ENCODE measurements around the gene HSBP1L1. TPM values are rescaled to one million over a fixed set of nuclear protein-coding genes. Genes with fewer than 3 reads are reported as not detected.

HSBP1L1 gene
- total and polyA plus RNA-seq, 4 donors = 12.2 to 61.0 (median 26.4) TPM

GRCh38 chr18:79915161-79916127 is 49.0 kb upstream of the HSBP1L1 start:
- Histone ChIP-seq H3K4me3 (ENCODE audit: low read depth in 1 of 3, low read length in 3 of 3) (no peak overlapping the region), H3K9me3 (ENCODE audit: control insufficient read depth in 4 of 4, low read length in 3 of 4) (no peaks in the 10 kb centered on the region), H3K9ac (ENCODE audit: low read depth in 1 of 2, low read length in 2 of 2) (no peak overlapping the region), H3K4me1 (ENCODE audit: control insufficient read depth in 4 of 4, insufficient read depth in 4 of 4, low read length in 3 of 4) (peaks cover 0 to 10% (median 4%) of the 10 kb centered on the region in 4 donors), H3K36me3 (ENCODE audit: control insufficient read depth in 4 of 4, insufficient read depth in 3 of 4, low read depth in 1 of 4, low read length in 3 of 4) (peaks cover 20 to 53% (median 29%) of the 10 kb centered on the region in 4 donors), H3K27me3 (ENCODE audit: control insufficient read depth in 4 of 4, insufficient read depth in 4 of 4, low read length in 3 of 4) (no peaks in the 10 kb centered on the region), H3K27ac (ENCODE audit: low read depth in 1 of 2, low read length in 2 of 2) (no peak overlapping the region)
- WGBS = 94% methylated on average over 50 of the region's 50 CpGs
- DNase-seq (ENCODE audit: low spot score) = peak; percentile 33
- TF ChIP-seq EGR1 (IDR thresholded peaks at IDR 0.05; ENCODE audit: low read depth in 2 of 2) = no peak
- no peak for TF ChIP-seq HNF4G (IDR thresholded peaks at IDR 0.05)

DNA sequence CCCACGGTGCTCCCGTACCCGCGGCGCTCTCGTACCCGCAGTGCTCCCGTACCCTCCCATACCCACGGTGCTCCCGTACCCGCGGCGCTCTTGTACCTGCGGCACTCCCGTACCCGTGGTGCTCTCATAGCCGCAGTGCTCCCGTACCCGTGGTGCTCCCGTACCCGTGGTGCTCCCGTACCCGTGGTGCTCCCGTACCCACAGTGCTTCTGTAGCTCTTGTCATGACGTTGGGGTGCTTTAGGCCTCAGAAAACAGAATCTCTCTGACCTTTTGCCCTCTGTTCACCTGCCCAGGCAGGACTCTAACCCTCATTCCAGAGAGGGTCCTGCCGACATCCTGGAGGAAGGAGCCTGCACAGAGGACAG is 48.3 kb upstream of the HSBP1L1 start:
- Histone ChIP-seq H3K27ac (ENCODE audit: low read depth in 1 of 2, low read length in 2 of 2) (no peak overlapping the region), H3K4me1 (ENCODE audit: control insufficient read depth in 4 of 4, insufficient read depth in 4 of 4, low read length in 3 of 4) (peaks cover 0 to 8% (median 4%) of the 10 kb centered on the region in 4 donors), H3K4me3 (ENCODE audit: low read depth in 1 of 3, low read length in 3 of 3) (no peak overlapping the region), H3K36me3 (ENCODE audit: control insufficient read depth in 4 of 4, insufficient read depth in 3 of 4, low read depth in 1 of 4, low read length in 3 of 4) (peaks cover 20 to 53% (median 29%) of the 10 kb centered on the region in 4 donors), H3K9me3 (ENCODE audit: control insufficient read depth in 4 of 4, low read length in 3 of 4) (no peaks in the 10 kb centered on the region), H3K9ac (ENCODE audit: low read depth in 1 of 2, low read length in 2 of 2) (no peak overlapping the region), H3K27me3 (ENCODE audit: control insufficient read depth in 4 of 4, insufficient read depth in 4 of 4, low read length in 3 of 4) (no peaks in the 10 kb centered on the region)
- DNase-seq (ENCODE audit: low spot score) = no peak
- TF ChIP-seq, protein P1, sequence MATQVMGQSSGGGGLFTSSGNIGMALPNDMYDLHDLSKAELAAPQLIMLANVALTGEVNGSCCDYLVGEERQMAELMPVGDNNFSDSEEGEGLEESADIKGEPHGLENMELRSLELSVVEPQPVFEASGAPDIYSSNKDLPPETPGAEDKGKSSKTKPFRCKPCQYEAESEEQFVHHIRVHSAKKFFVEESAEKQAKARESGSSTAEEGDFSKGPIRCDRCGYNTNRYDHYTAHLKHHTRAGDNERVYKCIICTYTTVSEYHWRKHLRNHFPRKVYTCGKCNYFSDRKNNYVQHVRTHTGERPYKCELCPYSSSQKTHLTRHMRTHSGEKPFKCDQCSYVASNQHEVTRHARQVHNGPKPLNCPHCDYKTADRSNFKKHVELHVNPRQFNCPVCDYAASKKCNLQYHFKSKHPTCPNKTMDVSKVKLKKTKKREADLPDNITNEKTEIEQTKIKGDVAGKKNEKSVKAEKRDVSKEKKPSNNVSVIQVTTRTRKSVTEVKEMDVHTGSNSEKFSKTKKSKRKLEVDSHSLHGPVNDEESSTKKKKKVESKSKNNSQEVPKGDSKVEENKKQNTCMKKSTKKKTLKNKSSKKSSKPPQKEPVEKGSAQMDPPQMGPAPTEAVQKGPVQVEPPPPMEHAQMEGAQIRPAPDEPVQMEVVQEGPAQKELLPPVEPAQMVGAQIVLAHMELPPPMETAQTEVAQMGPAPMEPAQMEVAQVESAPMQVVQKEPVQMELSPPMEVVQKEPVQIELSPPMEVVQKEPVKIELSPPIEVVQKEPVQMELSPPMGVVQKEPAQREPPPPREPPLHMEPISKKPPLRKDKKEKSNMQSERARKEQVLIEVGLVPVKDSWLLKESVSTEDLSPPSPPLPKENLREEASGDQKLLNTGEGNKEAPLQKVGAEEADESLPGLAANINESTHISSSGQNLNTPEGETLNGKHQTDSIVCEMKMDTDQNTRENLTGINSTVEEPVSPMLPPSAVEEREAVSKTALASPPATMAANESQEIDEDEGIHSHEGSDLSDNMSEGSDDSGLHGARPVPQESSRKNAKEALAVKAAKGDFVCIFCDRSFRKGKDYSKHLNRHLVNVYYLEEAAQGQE (IDR thresholded peaks at IDR 0.05) = no peak
- TF ChIP-seq FOXA1 (IDR thresholded peaks at IDR 0.05) = no peak
- TF ChIP-seq GABPA (IDR thresholded peaks at IDR 0.05 in 1 of 2, conservative IDR thresholded peaks at IDR 0.05 in 1 of 2) = no peak
- no peak for TF ChIP-seq TAF1 (conservative IDR thresholded peaks at IDR 0.05)
- no peak for TF ChIP-seq RAD21 (IDR thresholded peaks at IDR 0.05)
- TF ChIP-seq, protein P2, sequence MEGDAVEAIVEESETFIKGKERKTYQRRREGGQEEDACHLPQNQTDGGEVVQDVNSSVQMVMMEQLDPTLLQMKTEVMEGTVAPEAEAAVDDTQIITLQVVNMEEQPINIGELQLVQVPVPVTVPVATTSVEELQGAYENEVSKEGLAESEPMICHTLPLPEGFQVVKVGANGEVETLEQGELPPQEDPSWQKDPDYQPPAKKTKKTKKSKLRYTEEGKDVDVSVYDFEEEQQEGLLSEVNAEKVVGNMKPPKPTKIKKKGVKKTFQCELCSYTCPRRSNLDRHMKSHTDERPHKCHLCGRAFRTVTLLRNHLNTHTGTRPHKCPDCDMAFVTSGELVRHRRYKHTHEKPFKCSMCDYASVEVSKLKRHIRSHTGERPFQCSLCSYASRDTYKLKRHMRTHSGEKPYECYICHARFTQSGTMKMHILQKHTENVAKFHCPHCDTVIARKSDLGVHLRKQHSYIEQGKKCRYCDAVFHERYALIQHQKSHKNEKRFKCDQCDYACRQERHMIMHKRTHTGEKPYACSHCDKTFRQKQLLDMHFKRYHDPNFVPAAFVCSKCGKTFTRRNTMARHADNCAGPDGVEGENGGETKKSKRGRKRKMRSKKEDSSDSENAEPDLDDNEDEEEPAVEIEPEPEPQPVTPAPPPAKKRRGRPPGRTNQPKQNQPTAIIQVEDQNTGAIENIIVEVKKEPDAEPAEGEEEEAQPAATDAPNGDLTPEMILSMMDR (IDR thresholded peaks at IDR 0.05; ENCODE audit: low read depth, low read length, missing input control) = no peak
- no peak for TF ChIP-seq RXRA (IDR thresholded peaks at IDR 0.05)
- TF ChIP-seq HNF4A (conservative IDR thresholded peaks at IDR 0.05) = no peak
- TF ChIP-seq, protein P3, sequence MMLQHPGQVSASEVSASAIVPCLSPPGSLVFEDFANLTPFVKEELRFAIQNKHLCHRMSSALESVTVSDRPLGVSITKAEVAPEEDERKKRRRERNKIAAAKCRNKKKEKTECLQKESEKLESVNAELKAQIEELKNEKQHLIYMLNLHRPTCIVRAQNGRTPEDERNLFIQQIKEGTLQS (IDR thresholded peaks at IDR 0.05) = no peak
- no peak for TF ChIP-seq FOXA2 (IDR thresholded peaks at IDR 0.05)
- TF ChIP-seq JUND (IDR thresholded peaks at IDR 0.05) = no peak
- TF ChIP-seq HNF4G (IDR thresholded peaks at IDR 0.05) = no peak
- TF ChIP-seq, protein P4, sequence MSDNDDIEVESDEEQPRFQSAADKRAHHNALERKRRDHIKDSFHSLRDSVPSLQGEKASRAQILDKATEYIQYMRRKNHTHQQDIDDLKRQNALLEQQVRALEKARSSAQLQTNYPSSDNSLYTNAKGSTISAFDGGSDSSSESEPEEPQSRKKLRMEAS (IDR thresholded peaks at IDR 0.05) = no peak
- TF ChIP-seq SP1 (IDR thresholded peaks at IDR 0.05) = no peak
- TF ChIP-seq NR2F2 (IDR thresholded peaks at IDR 0.05) = no peak
- WGBS = 80% methylated on average over 26 of the region's 26 CpGs
